B cell (primary cell): ENCODE data around the gene PCBP3. TPM values are rescaled to one million over a fixed set of nuclear protein-coding genes. Genes with fewer than 3 reads are reported as not detected.

Experiments used
- ATAC-seq: fragments of 200-7000 bp; cut with Tn5 transposase; one replicate; pipeline ENCODE4 v1.10.0; 2021; ENCODE audit warnings: low read depth, mild to moderate bottlenecking, moderate number of reproducible peaks, moderate library complexity
- CTCF ChIA-PET: fragments of 350-600 bp; sonication (Branson Sonifier 250); formaldehyde crosslinking; loops from one replicate; lab custom pipeline; 2021; ENCODE audit warnings: antibody characterized with exemption, inconsistent platforms; lab: Charles Lee
- POLR2A ChIA-PET: fragments of 350-600 bp; sonication (Branson Sonifier 250); formaldehyde crosslinking; loops from one replicate; lab custom pipeline; 2021; ENCODE audit warnings: antibody characterized with exemption; lab: Charles Lee
- DNase-seq: peaks from one replicate; pipeline ENCODE4 v3.0.0; 2013
- H2AFZ ChIP-seq: 2 replicates; pipeline ENCODE4 v1.6.1; 2012; ENCODE audit warnings: mild to moderate bottlenecking, low read depth, low read length; ENCODE audit not compliant: insufficient read depth, poor library complexity, severe bottlenecking
- H3K27ac ChIP-seq, 2 donors: 1 replicate in 1 of 2; 2 replicates in 1 of 2; pipeline ENCODE4 v1.5.1; 2012 to 2013; ENCODE audit warnings: low read length in 2 of 2, mild to moderate bottlenecking in 2 of 2, moderate library complexity in 1 of 2
- H3K27me3 ChIP-seq, 4 experiments: fragments of 200-600 bp in 1 of 4; sonication (generic) in 1 of 4; replicated peaks in 1 of 4; 1 replicate in 2 of 4; 2 replicates in 2 of 4; pipeline versions ENCODE4 v1.6.1 to v1.7.0; 2013 to 2016; ENCODE audit warnings: low read length in 3 of 4, mild to moderate bottlenecking in 2 of 4, mixed read lengths in 1 of 4, moderate library complexity in 1 of 4; ENCODE audit not compliant: insufficient read depth in 4 of 4, control insufficient read depth in 3 of 4; ENCODE audit errors: control extremely low read depth in 1 of 4
- H3K36me3 ChIP-seq, 2 experiments: replicated peaks in 1 of 2; 1 replicate in 1 of 2; 2 replicates in 1 of 2; pipeline versions ENCODE4 v1.6.1 to v1.7.1; 2013; ENCODE audit warnings: low read length in 1 of 2; ENCODE audit not compliant: insufficient read depth in 2 of 2, control insufficient read depth in 1 of 2; ENCODE audit errors: control extremely low read depth in 1 of 2, extremely low read depth in 1 of 2
- H3K4me1 ChIP-seq, 2 donors: fragments of 200-600 bp in 1 of 2; sonication (generic) in 1 of 2; 1 replicate in 1 of 2; 2 replicates in 1 of 2; pipeline versions ENCODE4 v1.5.1 to v1.6.1; 2013 to 2017; ENCODE audit warnings: low read length in 2 of 2; ENCODE audit not compliant: control insufficient read depth in 2 of 2, insufficient read depth in 2 of 2
- H3K4me2 ChIP-seq: replicated peaks from 2 replicates; pipeline ENCODE3; 2012; ENCODE audit warnings: mild to moderate bottlenecking, low read depth, low read length; ENCODE audit not compliant: poor library complexity, severe bottlenecking
- H3K4me3 ChIP-seq, 5 experiments: fragments of 200-600 bp in 1 of 5; sonication (generic) in 1 of 5; 1 replicate in 3 of 5; 2 replicates in 2 of 5; pipeline versions ENCODE4 v1.5.1 to v1.7.0; 2011 to 2016; ENCODE audit warnings: low read length in 4 of 5, mild to moderate bottlenecking in 4 of 5, low read depth in 2 of 5, control low read depth in 1 of 5, moderate library complexity in 1 of 5; ENCODE audit not compliant: insufficient read depth in 1 of 5; ENCODE audit errors: control extremely low read depth in 1 of 5, extremely low read depth in 1 of 5
- H3K79me2 ChIP-seq: fragments of 200-600 bp; sonication (generic); one replicate; pipeline ENCODE4 v1.6.0; 2016; ENCODE audit warnings: low read length; ENCODE audit not compliant: control insufficient read depth, insufficient read depth
- H3K9ac ChIP-seq: fragments of 200-600 bp; sonication (generic); 2 replicates; pipeline ENCODE4 v1.6.1; 2017; ENCODE audit warnings: mild to moderate bottlenecking, low read length, moderate library complexity
- H3K9me3 ChIP-seq, 3 donors: one replicate each; pipeline versions ENCODE4 v1.6.1 to v1.7.1; 2013; ENCODE audit warnings: low read length in 2 of 3; ENCODE audit not compliant: control insufficient read depth in 2 of 3, insufficient read depth in 1 of 3; ENCODE audit errors: control extremely low read depth in 1 of 3
- H4K20me1 ChIP-seq: 2 replicates; pipeline ENCODE4 v1.6.0; 2012; ENCODE audit warnings: mild to moderate bottlenecking, low read length; ENCODE audit not compliant: insufficient read depth, control insufficient read depth, poor library complexity, severe bottlenecking
- H3K27ac Mint-ChIP-seq: one replicate; pipeline ENCODE4 v1.8.0; 2021; ENCODE audit warnings: mixed read lengths
- H3K27me3 Mint-ChIP-seq: one replicate; pipeline ENCODE4 v1.8.0; 2021; ENCODE audit warnings: mixed read lengths
- H3K4me1 Mint-ChIP-seq: one replicate; pipeline ENCODE4 v1.8.0; 2021; ENCODE audit warnings: mixed read lengths
- H3K4me3 Mint-ChIP-seq: one replicate; pipeline ENCODE4 v1.8.0; 2021; ENCODE audit warnings: mixed read lengths
- H3K9me3 Mint-ChIP-seq: one replicate; pipeline ENCODE4 v1.8.0; 2022; ENCODE audit warnings: mixed read lengths; ENCODE audit not compliant: insufficient read depth
- EZH2 ChIP-seq: IDR thresholded peaks from 2 replicates; pipeline ENCODE4 v1.6.1; 2012; ENCODE audit warnings: borderline replicate concordance, low read depth, mild to moderate bottlenecking, moderate library complexity, low read length; ENCODE audit not compliant: insufficient read depth, poor library complexity, severe bottlenecking
- WGBS: methylation state at CpG from one replicate; pipeline ENCODE4 v1.1.5; 2013; ENCODE audit warnings: missing lambda C conversion rate; ENCODE audit not compliant: insufficient coverage; 5-methylcytosine and 5-hydroxymethylcytosine counted together
- intact Hi-C: fragments of 100-400 bp; cut with micrococcal nuclease; formaldehyde crosslinking; loops from one replicate; pipeline ENCODE4 v1.10.0; 2022
- polyA plus RNA-seq: library from polyadenylated mRNA; depleted of rRNA; stranded (reverse); fragments of >200 nt; gene quantifications from 2 replicates; pipeline ENCODE4 v1.2.3, GENCODE V29; 2012
- total RNA-seq, 2 donors: library from RNA; stranded (reverse); fragments of 120-200 nt in 1 of 2; gene quantifications; 1 replicate in 1 of 2; 2 replicates in 1 of 2; pipeline versions ENCODE4 v1.2.3 to v1.2.4, GENCODE V29; 2013 to 2022
- TF ChIP-seq, protein P1 (sequence below): fragments of 200-600 bp; IDR thresholded peaks from one replicate; pipeline ENCODE4 v1.8.0; 2022; ENCODE audit warnings: antibody characterized with exemption, mild to moderate bottlenecking

The PCBP3 gene
- total and polyA plus RNA-seq, 2 donors (not counting 1 experiment from before 2014, with no cell fraction given) = 0.45 to 2.7 TPM

DNA sequence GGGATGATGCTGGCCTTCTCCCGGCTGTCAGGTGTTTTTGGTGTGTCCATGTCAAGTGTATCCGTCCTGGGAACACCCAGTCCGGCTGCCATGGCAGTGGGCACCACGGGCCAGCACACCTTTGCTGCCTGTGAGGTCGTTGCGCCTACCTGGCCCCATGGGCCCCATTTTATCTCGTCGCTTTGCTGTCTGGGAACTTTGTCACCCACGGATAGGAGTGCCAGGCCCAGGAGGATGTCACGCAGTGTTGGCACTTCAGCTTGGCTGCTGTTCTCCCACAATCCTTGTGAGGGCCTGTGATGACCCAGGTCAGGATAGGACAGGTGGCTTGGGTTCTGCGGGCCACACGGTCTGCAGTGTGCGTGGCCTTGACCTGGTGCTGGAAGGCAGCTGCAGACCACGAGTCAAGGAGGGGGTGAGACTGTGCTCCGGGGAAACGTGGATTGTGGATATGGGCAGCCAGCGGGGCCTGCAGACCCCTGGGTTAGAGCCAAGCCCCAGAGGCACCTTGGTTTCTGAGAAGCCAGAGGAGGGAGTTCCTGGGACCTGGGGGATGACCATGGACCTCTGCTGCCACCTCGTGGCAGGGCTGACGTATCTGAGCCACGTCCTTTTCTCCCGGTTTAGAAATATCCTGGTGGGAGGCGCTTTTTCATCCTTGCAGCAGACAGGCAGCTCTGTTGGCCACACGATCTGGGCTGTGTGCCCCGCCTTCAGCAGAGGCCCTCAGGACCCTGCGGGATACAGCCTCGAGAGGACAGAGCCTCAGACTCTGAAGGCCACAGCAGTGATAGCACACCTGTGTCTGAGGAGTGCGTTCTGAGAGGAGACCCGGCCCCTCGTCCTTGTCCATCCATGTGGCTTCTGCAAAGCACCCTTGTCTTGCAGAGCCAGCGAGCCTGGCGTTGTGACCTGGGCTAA is 176.9 kb downstream of the PCBP3 start:
- no peak for TF ChIP-seq EZH2
- TF ChIP-seq, protein P1, sequence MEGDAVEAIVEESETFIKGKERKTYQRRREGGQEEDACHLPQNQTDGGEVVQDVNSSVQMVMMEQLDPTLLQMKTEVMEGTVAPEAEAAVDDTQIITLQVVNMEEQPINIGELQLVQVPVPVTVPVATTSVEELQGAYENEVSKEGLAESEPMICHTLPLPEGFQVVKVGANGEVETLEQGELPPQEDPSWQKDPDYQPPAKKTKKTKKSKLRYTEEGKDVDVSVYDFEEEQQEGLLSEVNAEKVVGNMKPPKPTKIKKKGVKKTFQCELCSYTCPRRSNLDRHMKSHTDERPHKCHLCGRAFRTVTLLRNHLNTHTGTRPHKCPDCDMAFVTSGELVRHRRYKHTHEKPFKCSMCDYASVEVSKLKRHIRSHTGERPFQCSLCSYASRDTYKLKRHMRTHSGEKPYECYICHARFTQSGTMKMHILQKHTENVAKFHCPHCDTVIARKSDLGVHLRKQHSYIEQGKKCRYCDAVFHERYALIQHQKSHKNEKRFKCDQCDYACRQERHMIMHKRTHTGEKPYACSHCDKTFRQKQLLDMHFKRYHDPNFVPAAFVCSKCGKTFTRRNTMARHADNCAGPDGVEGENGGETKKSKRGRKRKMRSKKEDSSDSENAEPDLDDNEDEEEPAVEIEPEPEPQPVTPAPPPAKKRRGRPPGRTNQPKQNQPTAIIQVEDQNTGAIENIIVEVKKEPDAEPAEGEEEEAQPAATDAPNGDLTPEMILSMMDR = peak; percentile 78
- Histone ChIP-seq H3K36me3 (no peaks in the 10 kb centered on the region), H3K27me3 (no peaks in the 10 kb centered on the region), H3K9me3 (peaks cover 0 to 4% (median 0%) of the 10 kb centered on the region in 3 donors), H3K4me2 (no peak overlapping the region), H3K27ac (no peak overlapping the region), H3K9ac (no peak overlapping the region), H2AFZ (no peak overlapping the region), H3K4me1 (no peaks in the 10 kb centered on the region), H3K4me3 (no peak overlapping the region), H4K20me1 (no peaks in the 10 kb centered on the region), H3K79me2 (no peaks in the 10 kb centered on the region)
- 52% methylated on average over 31 of the region's 31 CpGs for WGBS
- ChIA-PET POLR2A (interaction anchor here (0.6 kb wide), 1 partner anchor 221 kb away, joined by 3 read pairs; no protein-coding TSS in a partner anchor), CTCF (interaction anchor here (0.5 to 2.9 kb wide), 7 partner anchors 19 to 680 kb away, joined by 3 to 12 read pairs (median 4); no protein-coding TSS in a partner anchor)
- Mint-ChIP-seq H3K27ac (peak overlapping the region; percentile 43), H3K27me3 (peaks cover 38% of the 10 kb centered on the region), H3K4me3 (no peak overlapping the region), H3K9me3 (no peaks in the 10 kb centered on the region), H3K4me1 (peaks cover 2% of the 10 kb centered on the region)
- ATAC-seq (peak; percentile 68), DNase-seq (peak; percentile 80)
- intact Hi-C loops = no loop called here
